OCI-LY7 (cell line): ENCODE measurements around the gene RSU1. TPM values are rescaled to one million over a fixed set of nuclear protein-coding genes. Genes with fewer than 3 reads are reported as not detected.

Experiments used
- BruUV-seq: library from RNA; stranded (reverse); fragments of 400-500 nt; replicated peaks from 2 replicates; lab custom pipeline; 2021; lab: Mats Ljungman, UMichigan
- CTCF ChIA-PET: fragments of 300-600 bp; sonication (Branson Sonifier 250); formaldehyde crosslinking; loops from one replicate; lab custom pipeline; 2022; ENCODE audit warnings: antibody characterized with exemption; ENCODE audit not compliant: unreplicated experiment; lab: Charles Lee
- POLR2A ChIA-PET: fragments of 300-600 bp; sonication (Branson Sonifier 250); formaldehyde crosslinking; loops from one replicate; lab custom pipeline; 2022; ENCODE audit warnings: antibody characterized with exemption; lab: Charles Lee
- DNase-seq: peaks from one replicate; pipeline ENCODE4 v3.0.0-alpha.2; 2015; ENCODE audit warnings: low spot score
- H2AFZ ChIP-seq: fragments of 200-600 bp; sonication (generic), shearing (Covaris generic); 2 replicates; pipeline ENCODE4 v1.6.1; 2014; ENCODE audit warnings: mild to moderate bottlenecking, antibody characterized with exemption, low read length, moderate library complexity
- H3K27ac ChIP-seq: fragments of 200-600 bp; sonication (generic); 2 replicates; pipeline ENCODE4 v1.5.1; 2014; ENCODE audit warnings: mixed run types, low read depth, mild to moderate bottlenecking, moderate library complexity, low read length, inconsistent platforms; ENCODE audit not compliant: poor library complexity, severe bottlenecking
- H3K36me3 ChIP-seq: fragments of 200-600 bp; sonication (generic); 2 replicates; pipeline ENCODE4 v1.6.1; 2014; ENCODE audit warnings: mild to moderate bottlenecking, antibody characterized with exemption, low read length, moderate library complexity, mixed read lengths; ENCODE audit not compliant: insufficient read depth
- H3K4me1 ChIP-seq: fragments of 200-600 bp; sonication (generic); 2 replicates; pipeline ENCODE4 v1.5.1; 2014; ENCODE audit warnings: mild to moderate bottlenecking, low read length; ENCODE audit not compliant: insufficient read depth, poor library complexity, severe bottlenecking
- H3K4me2 ChIP-seq: fragments of 200-600 bp; sonication (generic); 2 replicates; pipeline ENCODE4 v1.6.1; 2014; ENCODE audit warnings: mild to moderate bottlenecking, low read length
- H3K4me3 ChIP-seq: fragments of 200-600 bp; sonication (generic); 2 replicates; pipeline ENCODE4 v1.5.1; 2014; ENCODE audit warnings: mild to moderate bottlenecking, low read depth, low read length; ENCODE audit not compliant: poor library complexity, severe bottlenecking
- H3K79me2 ChIP-seq: fragments of 200-600 bp; sonication (generic); 2 replicates; pipeline ENCODE4 v1.6.1; 2016; ENCODE audit warnings: low read depth, mild to moderate bottlenecking, low read length, moderate library complexity, mixed read lengths; ENCODE audit not compliant: insufficient read depth
- H3K9me2 ChIP-seq: fragments of 200-600 bp; sonication (generic); 2 replicates; pipeline ENCODE4 v1.6.1; 2016; ENCODE audit warnings: mild to moderate bottlenecking, low read length, mixed read lengths; ENCODE audit not compliant: insufficient read depth
- H3K9me3 ChIP-seq: fragments of 200-600 bp; sonication (generic); 2 replicates; pipeline ENCODE4 v1.6.1; 2014; ENCODE audit warnings: mild to moderate bottlenecking, mixed run types, low read length, mixed read lengths
- H4K20me1 ChIP-seq: fragments of 200-600 bp; sonication (generic); 2 replicates; pipeline ENCODE4 v1.6.1; 2014; ENCODE audit warnings: mild to moderate bottlenecking, antibody characterized with exemption, low read length, moderate library complexity, mixed read lengths; ENCODE audit not compliant: insufficient read depth
- CTCF ChIP-seq: fragments of 200-600 bp; sonication (generic); conservative IDR thresholded peaks from 2 replicates; pipeline ENCODE4 v1.5.1; 2014; ENCODE audit warnings: mild to moderate bottlenecking, antibody characterized with exemption, low read length, moderate library complexity, mixed read lengths
- EZH2phosphoT487 ChIP-seq: fragments of 200-600 bp; sonication (generic); IDR thresholded peaks from 2 replicates; pipeline ENCODE4 v1.6.1; 2018; ENCODE audit warnings: low read depth, borderline replicate concordance, mild to moderate bottlenecking, mixed run types, antibody characterized with exemption, low read length, moderate library complexity, mixed read lengths
- intact Hi-C: fragments of 100-400 bp; cut with micrococcal nuclease; formaldehyde crosslinking; loops from one replicate; pipeline ENCODE4 v1.10.0; 2022; ENCODE audit not compliant: unreplicated experiment
- total RNA-seq, 2 experiments: library from RNA; depleted of rRNA in 1 of 2; stranded (reverse); fragments of >200 nt in 1 of 2; shearing (Covaris generic) in 1 of 2; gene quantifications; 2 replicates each; pipeline ENCODE4 v1.2.3, GENCODE V29; 2014 to 2022

The RSU1 gene
- total RNA-seq, 2 experiments from 2014 or later = 25.3 to 31.1 TPM

GRCh38 chr10:16852624-16853023 is 35.4 kb upstream of the RSU1 start:
- Histone ChIP-seq H3K9me2 (no peaks in the 10 kb centered on the region), H3K4me2 (no peak overlapping the region), H3K27ac (no peak overlapping the region), H2AFZ (no peak overlapping the region), H3K4me3 (no peak overlapping the region), H3K36me3 (no peaks in the 10 kb centered on the region), H3K4me1 (no peaks in the 10 kb centered on the region), H3K9me3 (no peaks in the 10 kb centered on the region), H4K20me1 (no peaks in the 10 kb centered on the region), H3K79me2 (no peaks in the 10 kb centered on the region)
- TF ChIP-seq EZH2phosphoT487 = no peak
- BruUV-seq = no TSS peak
- ChIA-PET POLR2A (interaction anchor here (0.6 to 1.3 kb wide), 3 partner anchors 9 to 268 kb away, joined by 3 read pairs; no protein-coding TSS in a partner anchor), CTCF (no interaction called here)
- intact Hi-C loops = no loop called here
- no peak for DNase-seq

DNA sequence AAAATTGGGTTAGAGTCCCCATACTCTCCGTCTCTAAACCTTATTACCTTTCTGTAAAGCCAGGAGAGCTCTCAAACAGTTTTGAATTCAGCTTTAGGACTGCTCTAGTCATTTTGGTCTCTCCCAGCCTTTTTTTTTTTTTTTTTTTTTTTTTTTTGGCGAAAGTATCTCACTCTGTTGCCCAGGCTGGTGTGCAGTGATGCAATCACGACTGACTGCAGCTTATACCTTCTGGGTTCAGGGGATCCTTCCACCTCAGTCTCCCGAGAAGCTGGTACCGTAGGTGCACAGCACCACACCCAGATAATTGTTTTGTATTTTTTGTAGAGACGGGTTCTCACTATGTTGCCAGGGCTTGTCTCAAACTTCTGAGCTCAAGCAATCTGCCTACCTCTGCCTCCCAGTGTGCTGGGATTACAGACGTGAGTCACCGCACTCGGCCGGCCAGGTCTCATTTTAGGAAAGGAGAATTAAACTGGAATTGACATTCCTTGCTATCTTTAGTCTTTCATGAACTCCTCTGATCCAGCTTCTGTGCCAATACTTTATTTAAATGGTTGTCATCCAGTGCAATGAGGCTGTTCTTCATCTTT is 31.4 kb upstream of the RSU1 start:
- no peaks in the 10 kb centered on the region for H3K9me2 ChIP-seq
- intact Hi-C loops = no loop called here
- H3K4me3 ChIP-seq = no peak overlapping the region
- H4K20me1 ChIP-seq = no peaks in the 10 kb centered on the region
- no peak overlapping the region for H3K4me2 ChIP-seq
- ChIA-PET CTCF (no interaction called here), POLR2A (no interaction called here)
- no peak overlapping the region for H3K27ac ChIP-seq
- H2AFZ ChIP-seq = no peak overlapping the region
- H3K79me2 ChIP-seq = no peaks in the 10 kb centered on the region
- no TSS peak for BruUV-seq
- H3K36me3 ChIP-seq = no peaks in the 10 kb centered on the region
- no peaks in the 10 kb centered on the region for H3K9me3 ChIP-seq
- no peak for TF ChIP-seq CTCF
- no peak for TF ChIP-seq EZH2phosphoT487
- DNase-seq = no peak
- H3K4me1 ChIP-seq = no peaks in the 10 kb centered on the region

GRCh38 chr10:16847644-16848043 is 30.4 kb upstream of the RSU1 start:
- Histone ChIP-seq H3K36me3 (no peaks in the 10 kb centered on the region), H3K9me2 (no peaks in the 10 kb centered on the region), H3K79me2 (no peaks in the 10 kb centered on the region), H3K9me3 (no peaks in the 10 kb centered on the region), H2AFZ (no peak overlapping the region), H3K4me2 (no peak overlapping the region), H3K4me3 (no peak overlapping the region), H4K20me1 (no peaks in the 10 kb centered on the region), H3K4me1 (no peaks in the 10 kb centered on the region), H3K27ac (no peak overlapping the region)
- intact Hi-C loops = no loop called here
- BruUV-seq = no TSS peak
- POLR2A ChIA-PET = interaction anchor here (0.9 kb wide), 1 partner anchor 23 kb away, joined by 3 read pairs; no protein-coding TSS in a partner anchor
- TF ChIP-seq CTCF (no peak), EZH2phosphoT487 (no peak)
- CTCF ChIA-PET = no interaction called here
- no peak for DNase-seq
